ENCODE results near the gene ASB5.

The ASB5 gene

GRCh38 chr4:176185051-176185450, 84.0 kb downstream of the ASB5 start:
- Histone ChIP-seq H3K36me3 (ENCODE audit: insufficient read depth, low read length) (no peaks in the 10 kb centered on the region), H2AFZ (ENCODE audit: low read length) (no peak overlapping the region), H3K9ac (ENCODE audit: low read length) (no peak overlapping the region), H3K4me3 (ENCODE audit: low read depth, low read length, poor library complexity, severe bottlenecking) (no peak overlapping the region), H3F3A (ENCODE audit: insufficient read depth, low read length) (no peaks in the 10 kb centered on the region), H4K20me1 (ENCODE audit: insufficient read depth, low read length) (no peaks in the 10 kb centered on the region), H3K9me3 (ENCODE audit: low read length) (no peaks in the 10 kb centered on the region), H3K27ac (ENCODE audit: low read depth, low read length, poor library complexity, severe bottlenecking) (no peak overlapping the region), H3K4me2 (ENCODE audit: low read length) (no peak overlapping the region), H3K79me2 (ENCODE audit: insufficient read depth, low read length) (no peaks in the 10 kb centered on the region), H3K27me3 (ENCODE audit: insufficient read depth, low read length) (no peaks in the 10 kb centered on the region), H3K9me2 (ENCODE audit: low read depth, low read length) (no peaks in the 10 kb centered on the region), H3K4me1 (ENCODE audit: insufficient read depth, low read length, severe bottlenecking) (no peaks in the 10 kb centered on the region)
- TF ChIP-seq EZH2 (IDR thresholded peaks at IDR 0.05; ENCODE audit: borderline replicate concordance, low read length) (no peak), CTCF (IDR thresholded peaks at IDR 0.05; ENCODE audit: low read length) (no peak)
